Lung (tissue), 12 donors: ENCODE results near the gene VIPR1. TPM values are rescaled to one million over a fixed set of nuclear protein-coding genes. Genes with fewer than 3 reads are reported as not detected.

Experiments used
- ATAC-seq: fragments of 200-7000 bp; cut with Tn5 transposase; one replicate; pipeline ENCODE4 v1.9.1; 2020; ENCODE audit warnings: moderate number of reproducible peaks; ENCODE audit not compliant: insufficient read depth, low FRiP score
- DNase-seq, 3 donors: peaks; one replicate each; pipeline ENCODE4 v3.0.0-alpha.2; 2013 to 2017
- H3K27ac ChIP-seq, 2 donors: one replicate each; pipeline ENCODE4 v1.5.1; 2013; ENCODE audit warnings: mild to moderate bottlenecking in 2 of 2, moderate library complexity in 2 of 2, control low read depth in 1 of 2, inconsistent platforms in 1 of 2, low read depth in 1 of 2, low read length in 1 of 2
- H3K27me3 ChIP-seq, 3 donors: one replicate each; pipeline ENCODE4 v1.5.1; 2013; ENCODE audit warnings: low read length in 2 of 3; ENCODE audit not compliant: control insufficient read depth in 3 of 3, insufficient read depth in 3 of 3
- H3K36me3 ChIP-seq, 4 donors: one replicate each; pipeline ENCODE4 v1.5.1; 2013; ENCODE audit warnings: low read length in 4 of 4, mild to moderate bottlenecking in 1 of 4, moderate library complexity in 1 of 4; ENCODE audit not compliant: control insufficient read depth in 4 of 4, insufficient read depth in 4 of 4
- H3K4me1 ChIP-seq, 5 donors: one replicate each; pipeline ENCODE4 v1.5.1; 2013; ENCODE audit warnings: low read length in 5 of 5, mild to moderate bottlenecking in 2 of 5, moderate library complexity in 1 of 5; ENCODE audit not compliant: control insufficient read depth in 5 of 5, insufficient read depth in 5 of 5
- H3K4me3 ChIP-seq: one replicate; pipeline ENCODE4 v1.5.1; 2013; ENCODE audit warnings: mild to moderate bottlenecking, control low read depth, moderate library complexity
- H3K9ac ChIP-seq, 2 donors: one replicate each; pipeline ENCODE4 v1.5.1; 2013; ENCODE audit warnings: low read length in 2 of 2, control low read depth in 1 of 2; ENCODE audit not compliant: insufficient read depth in 1 of 2
- H3K9me3 ChIP-seq, 4 donors: one replicate each; pipeline ENCODE4 v1.5.1; 2013; ENCODE audit warnings: low read length in 3 of 4, mild to moderate bottlenecking in 1 of 4, moderate library complexity in 1 of 4; ENCODE audit not compliant: control insufficient read depth in 4 of 4, insufficient read depth in 3 of 4
- CTCF ChIP-seq: IDR thresholded peaks from 2 replicates; pipeline ENCODE4 v1.5.1; 2012; ENCODE audit warnings: mild to moderate bottlenecking; ENCODE audit errors: control extremely low read depth, extremely low read depth
- WGBS, 2 donors: extraction: QIAGEN DNeasy Blood & Tissue Kit; methylation state at CpG; one replicate each; pipeline ENCODE4 v1.1.7; 2013; 5-methylcytosine and 5-hydroxymethylcytosine counted together
- polyA plus RNA-seq, 2 donors: library from polyadenylated mRNA; stranded (reverse); fragments of 200-250 nt; gene quantifications; one replicate each; pipeline ENCODE4 v1.2.1, GENCODE V29; 2013
- total RNA-seq, 2 donors: library from RNA; depleted of rRNA in 1 of 2; stranded (reverse); fragments of >200 nt in 1 of 2; gene quantifications; one replicate each; pipeline ENCODE4 v1.2.1, GENCODE V29; 2014 to 2021
- donor health status: control.
- donor health status: control.
- donor health status: Bipolar disorder and iron deficiency.
- donor health status: healthy.
- donor health status: DM: yes; HTN: yes; CAD: no.

VIPR1 gene
- total and polyA plus RNA-seq, 4 donors = 24.8 to 89.8 (median 65.0) TPM

- no peak overlapping the region for H3K9ac ChIP-seq
- H3K4me3 ChIP-seq = no peak overlapping the region
- DNase-seq (peak in 1 of 3 donors; percentile 9), ATAC-seq (no peak)
- no peak overlapping the region for H3K27ac ChIP-seq
- H3K9me3 ChIP-seq = no peaks in the 10 kb centered on the region
- H3K27me3 ChIP-seq = peaks cover 0 to 36% (median 22%) of the 10 kb centered on the region in 3 donors
- H3K4me1 ChIP-seq = peaks cover 0 to 13% (median 0%) of the 10 kb centered on the region in 5 donors
- WGBS, 2 donors = 91 to 92% methylated on average over 13 of the region's 13 CpGs
- no peaks in the 10 kb centered on the region for H3K36me3 ChIP-seq
- TF ChIP-seq CTCF = no peak
Measured at GRCh38 chr3:42498791-42499477, 3.5 kb upstream of the VIPR1 start.

- H3K27me3 ChIP-seq = peaks cover 0 to 36% (median 22%) of the 10 kb centered on the region in 3 donors
- TF ChIP-seq CTCF = no peak
- no peak overlapping the region for H3K9ac ChIP-seq
- no peak overlapping the region for H3K27ac ChIP-seq
- peaks cover 0 to 13% (median 0%) of the 10 kb centered on the region in 5 donors for H3K4me1 ChIP-seq
- DNase-seq (no peak), ATAC-seq (no peak)
- no peaks in the 10 kb centered on the region for H3K36me3 ChIP-seq
- H3K4me3 ChIP-seq = no peak overlapping the region
- no peaks in the 10 kb centered on the region for H3K9me3 ChIP-seq
- 91 to 93% methylated on average over 3 of the region's 3 CpGs for WGBS, 2 donors
Measured at GRCh38 chr3:42499478-42499871, 3.0 kb upstream of the VIPR1 start.

GRCh38 chr3:42500091-42500490 lies 2.4 kb upstream of the VIPR1 start:
- no peak overlapping the region for H3K4me3 ChIP-seq
- no peak overlapping the region for H3K27ac ChIP-seq
- DNase-seq (no peak), ATAC-seq (no peak)
- no peak for TF ChIP-seq CTCF
- H3K9me3 ChIP-seq = no peaks in the 10 kb centered on the region
- H3K9ac ChIP-seq = no peak overlapping the region
- 59 to 73% methylated on average over 2 of the region's 2 CpGs for WGBS, 2 donors
- H3K36me3 ChIP-seq = no peaks in the 10 kb centered on the region
- H3K27me3 ChIP-seq = peaks cover 0 to 36% (median 22%) of the 10 kb centered on the region in 3 donors
- H3K4me1 ChIP-seq = peaks cover 0 to 13% (median 0%) of the 10 kb centered on the region in 5 donors
